ENCODE measurements around the gene ZNF160. TPM values are rescaled to one million over a fixed set of nuclear protein-coding genes. Genes with fewer than 3 reads are reported as not detected.
"Not testable (repeated sequence)": the region's sequence is repeated elsewhere in the genome, so short reads cannot be mapped to it uniquely, and the experiment has no call there.

The ZNF160 gene
- total RNA-seq, 1 donor from 2014 or later, result 35.1 TPM

DNA sequence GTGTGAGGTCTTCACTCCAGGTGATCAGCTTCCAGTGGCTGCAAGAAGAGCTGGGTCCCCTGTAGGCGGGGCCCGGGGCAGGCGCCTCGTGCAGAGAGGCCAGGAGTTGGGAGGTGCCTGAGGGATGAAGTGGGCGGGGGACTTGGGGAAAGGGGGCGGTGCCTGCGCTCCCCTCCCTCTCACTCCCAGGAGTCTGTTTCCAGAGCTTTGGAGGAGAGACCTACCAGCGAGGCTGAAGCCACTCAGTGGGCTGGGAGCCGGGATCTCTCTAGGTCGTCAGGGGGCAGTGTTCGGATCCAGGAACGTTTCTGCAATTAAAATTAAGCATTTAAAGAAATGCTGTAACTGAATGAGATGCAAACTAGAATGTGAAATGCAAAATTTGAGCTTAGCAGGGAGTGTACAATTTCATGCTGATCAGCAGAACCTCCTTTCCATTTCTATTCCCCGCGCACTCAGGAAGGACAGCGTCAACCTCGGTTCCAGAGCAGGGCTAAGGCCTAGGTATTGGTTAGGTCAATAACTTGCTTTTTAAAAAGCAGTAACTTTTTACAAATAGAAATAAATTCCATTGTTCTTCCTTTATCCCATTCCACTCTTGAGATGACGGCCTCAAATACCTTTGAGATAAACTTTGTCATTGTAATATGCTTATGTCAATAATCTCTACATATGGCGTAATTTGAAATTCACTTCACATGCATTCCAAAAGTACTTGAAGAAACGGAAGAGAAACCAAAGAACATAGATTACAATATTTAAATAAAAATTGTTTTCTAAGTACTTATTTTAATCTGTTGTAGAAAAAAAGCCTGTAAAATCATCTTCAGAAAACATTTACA, 11.6 kb downstream of the ZNF160 start:
- no peak for DNase-seq

- DNase-seq, result no peak
Observed at GRCh38 chr19:53088091-53088490, 15.1 kb downstream of the ZNF160 start.

DNA sequence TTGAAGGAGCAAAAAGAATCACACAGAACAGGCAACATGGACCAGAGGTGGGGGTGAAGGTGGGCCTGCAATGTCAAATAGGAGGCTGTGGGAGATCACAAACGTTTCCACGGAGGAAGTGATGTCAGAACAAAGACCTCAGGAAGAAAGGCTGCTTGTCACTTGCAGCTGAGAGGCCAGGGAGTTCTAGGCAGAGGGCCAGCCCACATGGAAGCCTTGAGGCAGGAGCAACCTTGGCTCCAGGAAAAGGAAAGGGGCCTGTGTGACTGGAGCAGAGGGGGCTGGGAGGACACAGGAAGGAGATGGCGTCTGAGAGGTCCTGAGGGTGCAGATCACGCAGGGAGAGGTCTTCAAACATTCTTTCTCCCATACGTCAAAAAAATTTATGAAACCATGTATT, 16.3 kb downstream of the ZNF160 start:
- DNase-seq, result no peak

- DNase-seq, result no peak
Observed at GRCh38 chr19:53085496-53085895, 17.7 kb downstream of the ZNF160 start.

DNA sequence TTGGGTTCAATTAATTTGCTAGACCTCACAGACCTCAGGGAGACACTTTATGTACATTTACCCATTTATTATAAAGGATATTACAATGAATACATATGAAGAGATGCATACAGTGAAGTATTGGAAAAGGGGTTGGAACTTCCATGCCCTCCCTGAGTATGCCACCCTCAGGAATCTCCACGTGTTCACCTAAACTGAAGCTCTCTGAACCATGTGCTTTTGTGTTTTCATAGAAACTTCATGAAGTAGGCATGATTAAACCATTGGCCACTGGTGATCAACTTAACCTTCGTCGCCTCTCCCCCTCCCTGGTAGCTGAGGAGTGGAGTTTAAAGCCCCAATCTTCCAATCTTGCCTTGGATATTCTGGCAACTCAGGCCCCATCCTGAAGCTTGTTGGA, 20.3 kb downstream of the ZNF160 start:
- DNase-seq, result no peak

- no peak for DNase-seq
Observed at GRCh38 chr19:53079313-53079924, 23.8 kb downstream of the ZNF160 start.

GRCh38 chr19:53078668-53079067, 24.6 kb downstream of the ZNF160 start:
- no peak for DNase-seq

DNA sequence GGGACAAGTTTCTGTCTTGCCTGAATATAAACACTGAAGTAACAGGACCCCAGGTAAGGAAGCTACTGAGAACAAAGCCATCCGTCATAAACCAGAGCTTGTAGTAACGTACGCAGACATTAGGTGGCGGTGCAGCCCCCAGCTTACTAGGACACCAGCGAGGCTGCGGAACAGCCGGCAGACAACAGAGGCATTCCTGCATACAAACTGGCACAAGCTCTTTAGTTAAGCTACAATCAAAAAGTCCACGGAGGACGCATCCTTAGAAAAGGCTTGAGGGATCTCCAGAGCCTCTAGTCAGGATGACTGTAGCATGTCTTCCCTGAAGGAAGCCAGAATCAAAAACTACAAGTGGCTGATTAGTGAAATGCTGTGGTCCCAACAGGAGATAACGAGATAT, 26.2 kb downstream of the ZNF160 start:
- peak; percentile 20 for DNase-seq

DNA sequence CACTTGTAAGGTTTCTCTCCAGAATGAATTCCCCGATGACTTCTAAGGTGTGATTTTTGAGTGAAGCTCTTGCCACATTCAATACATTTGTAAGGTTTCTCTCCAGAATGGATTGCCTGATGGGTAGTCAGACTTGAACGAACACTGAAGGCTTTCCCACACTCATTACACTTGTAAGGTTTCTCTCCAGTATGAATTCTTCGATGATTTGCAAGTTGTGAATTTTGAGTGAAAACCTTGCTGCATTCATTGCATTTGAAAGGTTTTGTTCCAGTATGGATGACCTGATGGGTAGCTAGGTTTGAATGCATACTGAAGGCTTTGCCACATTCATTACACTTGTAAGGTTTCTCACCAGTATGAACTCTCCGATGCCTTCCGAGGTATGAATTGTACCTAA, 34.4 kb downstream of the ZNF160 start:
- no peak for DNase-seq

GRCh38 chr19:53068199-53068598, 35.0 kb downstream of the ZNF160 start:
- DNase-seq, result no peak

DNA sequence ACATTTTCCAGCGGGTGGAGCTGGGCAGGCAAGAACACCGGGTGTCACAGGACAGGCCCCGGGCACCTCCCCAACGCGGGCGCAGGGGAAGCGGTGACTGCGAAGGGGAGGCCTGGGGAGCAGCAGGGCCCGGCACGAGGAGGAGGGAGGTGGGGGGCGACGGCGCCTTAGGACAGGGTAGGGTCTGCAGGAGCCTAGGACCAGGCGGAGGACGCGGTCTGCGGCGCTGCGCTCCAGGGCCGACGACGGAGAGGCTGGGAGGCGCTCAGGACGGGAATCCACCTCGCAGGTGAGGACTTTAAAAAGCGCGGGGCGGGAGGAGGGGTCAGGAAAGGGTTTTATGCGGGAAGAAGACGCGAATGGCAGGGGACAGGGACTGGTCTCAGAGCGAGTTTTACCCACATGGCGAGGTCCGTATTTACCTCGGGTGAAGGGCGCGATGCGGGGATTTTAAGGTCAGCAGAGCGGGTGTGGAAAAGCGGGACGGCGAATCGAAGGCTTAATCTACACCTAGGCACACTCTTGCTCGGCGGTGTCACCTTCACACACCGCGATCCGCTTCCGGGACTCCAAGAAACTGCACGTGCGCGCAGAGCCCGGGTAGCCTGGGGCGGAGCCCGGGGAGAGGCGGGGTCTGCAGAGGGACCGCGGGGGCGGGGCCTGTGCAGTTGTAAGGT, 45.2 kb downstream of the ZNF160 start:
- DNase-seq, result no peak

- no peak for DNase-seq
Observed at GRCh38 chr19:53055117-53055516, 48.1 kb downstream of the ZNF160 start.

DNA sequence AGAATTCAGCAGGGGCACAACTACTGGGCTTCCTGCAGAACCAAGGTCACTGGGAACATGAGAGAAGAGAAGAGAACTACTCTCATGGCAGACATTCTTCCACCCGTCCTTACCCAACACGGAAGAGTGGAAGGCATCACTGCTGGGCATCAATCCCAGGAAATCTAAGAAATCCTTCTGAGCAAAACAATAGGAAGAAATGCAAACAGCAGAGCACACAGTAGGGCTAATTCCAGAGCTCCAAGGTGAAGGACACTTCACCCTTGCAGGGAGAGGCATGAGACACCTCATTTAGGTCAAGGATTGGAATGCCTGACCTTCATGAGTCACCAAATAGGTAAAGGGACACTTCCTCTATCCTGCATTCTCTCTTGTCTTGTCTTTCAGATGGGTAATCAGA, 55.8 kb downstream of the ZNF160 start:
- DNase-seq, result no peak

GRCh38 chr19:53045536-53045935, 57.7 kb downstream of the ZNF160 start:
- DNase-seq, result no peak

- DNase-seq, result no peak
Observed at GRCh38 chr19:53041366-53041765, 61.9 kb downstream of the ZNF160 start.

GRCh38 chr19:53037101-53038097, 65.8 kb downstream of the ZNF160 start:
- DNase-seq, result no peak

DNA sequence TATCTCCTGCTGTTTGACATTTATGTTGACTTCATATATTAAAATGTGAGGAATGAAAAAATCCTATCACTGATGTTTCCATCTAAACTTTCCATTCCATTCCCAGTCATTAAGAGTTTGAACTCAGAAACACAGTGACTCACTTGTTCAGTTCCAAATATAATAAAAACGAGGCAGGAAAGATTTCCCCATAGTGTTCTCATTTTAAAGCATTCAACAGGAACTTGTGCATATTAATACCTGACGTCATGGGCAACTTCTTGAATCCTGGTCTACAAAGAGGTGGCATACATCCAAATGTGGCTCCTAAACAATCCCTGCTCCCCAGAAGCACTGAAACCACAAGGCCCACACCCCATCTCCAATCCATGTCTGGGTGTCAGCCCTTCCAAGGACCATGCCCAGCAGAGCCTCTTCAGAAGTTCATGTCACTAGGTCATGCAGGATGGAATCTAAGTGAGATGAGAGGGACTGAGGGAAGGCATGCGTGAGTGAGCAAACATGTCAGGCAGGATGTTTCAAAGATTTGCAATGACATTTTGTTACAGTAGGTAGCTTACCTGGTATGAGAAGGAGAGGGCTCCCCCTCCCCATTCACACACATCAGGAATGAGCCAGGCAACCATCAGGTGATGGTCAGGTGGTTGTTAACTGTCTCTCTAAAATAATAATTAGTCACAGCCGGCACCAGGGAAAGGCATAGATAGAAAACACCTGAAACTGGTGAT, 68.1 kb downstream of the ZNF160 start:
- DNase-seq, result no peak

- no peak for DNase-seq
Observed at GRCh38 chr19:53034054-53034453, 69.2 kb downstream of the ZNF160 start.

DNA sequence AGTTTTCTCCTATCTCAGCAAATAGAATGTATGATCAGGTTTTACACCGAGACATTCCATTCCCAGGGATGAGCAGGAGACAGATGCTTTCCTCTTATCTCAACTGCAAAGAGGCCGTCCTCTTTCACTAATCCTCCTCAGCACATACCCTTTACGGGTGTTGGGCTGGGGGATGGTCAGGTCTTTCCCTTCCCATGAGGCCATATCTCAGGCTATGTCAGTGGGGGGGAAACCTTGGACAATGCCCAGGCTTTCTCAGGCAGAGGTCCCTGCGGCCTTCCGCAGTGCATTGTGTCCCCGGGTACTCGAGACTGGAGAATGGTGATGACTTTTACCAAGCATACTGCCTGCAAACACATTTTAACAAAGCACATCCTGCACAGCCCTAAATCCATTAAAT, 74.9 kb downstream of the ZNF160 start:
- DNase-seq, result not testable (repeated sequence)

- no peak for DNase-seq
Observed at GRCh38 chr19:53019684-53020083, 83.5 kb downstream of the ZNF160 start.

All from occipital lobe (tissue), 2 donors.